M059J (cell line): ENCODE measurements around the gene CUEDC1. TPM values are rescaled to one million over a fixed set of nuclear protein-coding genes. Genes with fewer than 3 reads are reported as not detected.
A peak's percentile ranks its signal among the peaks of the same experiment; 100 is the strongest.

Experiments
- DNase-seq: peaks from one replicate; pipeline ENCODE4 v3.0.0-alpha.2; 2012; ENCODE audit warnings: low read depth
- total RNA-seq: library from RNA; depleted of rRNA; stranded (reverse); fragments of >200 nt; shearing (Covaris generic); gene quantifications from 2 replicates; pipeline ENCODE4 v1.2.3, GENCODE V29; 2014

Gene CUEDC1
- total RNA-seq, 1 experiment from 2014 or later: 16.2 TPM

DNA sequence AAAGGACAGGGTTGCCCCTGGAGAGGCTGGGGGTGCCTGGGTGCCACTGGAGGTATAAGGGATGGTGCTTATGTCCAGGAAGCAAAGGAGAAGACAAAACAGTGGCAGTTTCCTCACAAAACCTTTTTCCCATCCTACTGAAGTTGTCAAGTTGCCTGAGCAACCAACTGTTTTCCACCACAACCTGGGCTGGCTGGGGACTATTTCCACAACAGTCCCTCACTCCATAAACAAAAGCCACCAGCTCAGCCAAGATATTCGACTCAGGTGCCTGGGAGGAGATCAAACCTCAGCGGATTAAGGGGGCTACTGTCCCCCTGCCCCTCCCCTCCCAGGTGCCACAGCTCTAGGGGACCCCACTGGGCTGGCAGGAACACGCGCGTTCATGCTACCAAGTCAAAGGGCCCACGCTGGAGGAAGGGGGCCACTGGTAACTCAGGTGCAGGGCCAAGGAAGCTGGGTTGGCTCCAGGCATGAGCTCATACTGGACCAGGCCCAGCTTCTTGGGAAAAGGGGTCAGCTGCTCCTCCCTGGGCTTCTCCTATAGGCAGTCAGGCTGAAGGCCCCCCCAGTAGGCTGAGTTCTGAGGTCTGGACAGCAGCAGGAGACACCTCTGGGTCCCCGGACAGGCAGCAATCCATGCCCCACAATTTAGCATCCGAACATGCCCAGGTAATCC is 59.7 kb downstream of the CUEDC1 start:
- peak; percentile 84 for DNase-seq

DNA sequence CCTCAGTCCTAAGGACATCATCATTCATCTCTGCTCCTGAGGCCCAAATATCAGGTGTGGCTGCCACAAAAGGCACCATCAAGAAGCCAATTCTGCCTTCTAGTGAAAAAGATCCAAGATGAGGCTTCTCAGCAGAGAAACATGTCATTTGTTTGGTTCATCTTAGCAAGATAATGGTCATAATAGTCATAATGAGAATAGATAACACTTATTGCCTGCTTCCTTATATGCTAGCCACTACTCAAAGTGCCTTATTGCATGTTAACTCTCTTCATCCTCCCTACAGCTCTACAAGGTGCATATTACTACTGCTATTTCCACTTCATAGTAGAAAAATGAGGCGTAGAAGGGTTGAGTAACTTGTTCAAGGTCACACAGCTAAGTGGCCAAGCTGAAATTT is 60.4 kb downstream of the CUEDC1 start:
- no peak for DNase-seq

DNA sequence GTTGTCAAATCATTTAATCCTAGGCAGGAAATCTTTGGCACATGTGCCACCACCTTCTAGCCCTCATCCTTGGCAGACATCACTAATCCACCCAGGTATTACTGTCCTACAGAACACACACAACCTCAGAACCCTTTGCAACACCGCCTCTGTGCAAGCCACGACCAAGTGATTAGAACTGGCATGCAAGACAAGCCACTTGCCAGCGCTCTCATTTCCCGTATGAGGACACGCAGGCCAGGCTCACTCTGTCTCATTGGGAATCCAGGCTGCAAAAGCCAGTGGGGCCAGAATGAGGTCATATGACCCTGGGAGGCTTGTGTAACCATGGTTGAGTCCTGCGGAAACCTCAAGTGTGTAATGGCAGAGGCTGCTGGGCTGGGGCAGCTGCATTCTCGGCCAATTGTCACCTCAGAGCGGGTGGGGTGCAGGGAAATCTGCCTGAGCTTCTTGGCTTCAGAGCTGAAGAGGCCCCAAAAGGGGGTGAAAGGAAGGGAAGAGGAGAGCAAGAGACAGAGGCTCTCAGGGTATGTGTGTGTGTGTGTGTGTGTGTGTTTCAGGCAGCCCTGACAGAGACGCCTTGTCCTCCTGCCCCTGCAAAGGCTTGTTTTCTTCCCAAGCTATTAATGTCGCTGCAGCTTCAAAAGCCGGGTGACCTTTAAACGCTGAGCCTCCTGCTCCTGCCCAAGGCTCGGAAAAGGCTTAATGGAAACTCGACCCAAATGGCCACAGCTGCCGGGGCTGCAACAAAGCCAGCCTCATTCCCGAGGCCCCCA is 62.2 kb downstream of the CUEDC1 start:
- peak; percentile 99 for DNase-seq

DNA sequence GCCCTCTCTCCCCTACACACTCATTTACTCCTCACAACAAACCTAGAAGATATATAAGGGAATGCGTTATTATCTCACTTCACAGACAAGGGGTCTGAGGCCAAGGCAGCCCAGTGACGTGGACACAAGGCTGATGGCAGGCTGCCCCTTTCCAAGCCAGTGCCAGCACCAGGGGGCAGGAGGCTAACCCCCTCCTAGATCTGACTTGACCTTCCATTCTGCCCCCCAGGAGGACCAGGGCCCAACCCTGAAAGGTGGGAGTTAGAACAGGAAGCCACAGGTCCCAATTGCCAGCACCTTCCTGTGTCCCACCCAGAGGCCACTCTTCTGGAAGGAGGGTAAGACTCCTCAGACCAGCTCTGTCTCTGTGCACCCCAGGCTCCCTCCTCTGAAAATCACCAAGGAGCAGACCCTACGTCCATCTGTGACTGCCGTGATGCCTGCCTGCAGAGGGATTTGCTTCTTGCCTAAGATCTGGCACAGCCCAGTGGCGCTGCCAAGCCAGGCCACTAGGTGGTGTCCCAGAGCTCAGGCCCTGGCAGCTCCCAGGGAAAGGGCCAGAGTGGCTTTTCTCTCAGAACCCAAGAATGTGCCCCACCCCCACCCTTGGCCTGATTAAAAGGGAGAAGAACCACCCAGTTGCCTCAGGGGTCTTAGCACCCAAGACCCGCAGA is 62.9 kb downstream of the CUEDC1 start:
- DNase-seq: peak; percentile 92

DNA sequence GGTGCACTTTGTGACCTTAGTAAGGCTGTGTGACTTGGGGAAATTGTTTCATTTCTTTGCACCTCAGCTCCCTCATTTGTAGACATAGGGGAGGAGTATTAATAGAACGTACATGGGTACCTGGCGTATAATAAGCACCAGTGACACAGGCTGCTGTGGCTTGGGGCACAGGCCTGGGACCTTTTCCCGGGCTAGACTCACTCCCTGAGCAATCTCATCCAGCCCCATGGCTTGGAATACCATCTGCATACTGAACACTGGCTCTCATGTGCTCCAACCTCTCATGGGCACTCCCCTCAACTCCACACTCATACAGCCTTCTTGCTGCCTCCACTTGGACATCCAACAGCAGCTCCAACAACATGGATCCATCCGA is 64.4 kb downstream of the CUEDC1 start:
- DNase-seq: no peak

DNA sequence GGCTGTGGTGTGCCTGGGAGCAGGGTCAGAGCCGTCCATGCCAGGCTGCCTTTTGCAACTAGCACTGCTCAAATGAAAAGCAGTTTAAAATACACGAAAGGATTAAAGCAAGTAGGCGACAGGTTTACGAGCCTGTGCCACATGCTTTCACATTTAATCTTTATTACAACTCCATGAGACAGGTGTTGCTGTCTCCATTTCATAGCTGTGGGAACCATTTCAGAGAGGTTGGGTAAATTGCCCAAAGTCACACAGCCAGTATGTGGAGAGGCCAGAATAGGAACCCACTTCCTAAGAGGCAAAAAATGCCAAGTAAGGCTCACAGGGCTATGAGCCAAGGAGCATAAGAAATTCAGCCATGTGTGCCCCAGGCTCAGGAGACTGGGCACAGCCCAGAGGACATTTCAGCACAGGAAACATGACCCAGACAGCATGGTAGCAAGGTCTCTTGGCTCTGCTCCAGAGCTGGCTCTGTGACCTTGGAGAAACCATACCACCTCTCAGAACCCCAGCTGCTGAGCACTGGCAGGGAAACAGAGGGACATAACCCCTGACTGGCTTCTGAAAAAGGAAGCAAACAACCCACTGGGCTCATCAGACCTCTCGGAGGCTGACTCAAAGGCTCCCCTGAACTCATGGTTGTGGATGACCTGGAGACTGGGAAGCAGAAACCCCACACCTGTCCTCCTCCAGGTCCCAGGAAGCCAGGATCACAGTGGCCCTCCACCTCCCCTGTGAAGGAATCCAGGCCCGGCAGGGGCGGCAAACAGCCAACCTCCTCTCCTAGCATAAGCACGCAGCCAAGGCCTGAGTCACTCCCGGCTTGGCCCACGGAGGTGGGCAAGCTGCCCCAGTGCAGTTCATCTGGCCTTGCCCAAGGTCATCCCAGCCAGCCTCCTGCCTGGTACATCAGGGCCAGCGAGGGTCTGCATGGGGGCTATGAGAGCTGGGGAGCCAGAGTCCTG is 65.0 kb downstream of the CUEDC1 start:
- peak; percentile 96 for DNase-seq

DNA sequence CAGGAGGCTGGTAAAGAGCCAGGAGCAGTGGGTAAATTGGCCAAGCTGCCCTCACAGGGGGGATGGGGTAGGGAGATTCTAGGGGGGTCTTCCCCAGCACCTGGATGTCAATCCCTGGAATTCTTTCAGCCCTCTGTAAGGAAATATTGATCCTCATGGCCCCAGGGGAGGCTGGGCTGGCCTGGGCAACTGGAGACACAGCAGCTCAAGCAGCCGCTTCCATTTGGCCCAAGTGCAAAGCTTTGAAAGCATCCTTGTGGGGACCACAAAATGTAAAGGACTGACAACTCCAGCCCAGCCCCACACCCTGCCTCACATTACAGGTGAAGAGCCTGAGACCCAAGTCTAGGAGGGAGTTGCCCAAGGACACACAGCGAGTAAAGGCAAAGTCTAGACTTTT is 66.0 kb downstream of the CUEDC1 start:
- DNase-seq: no peak

DNA sequence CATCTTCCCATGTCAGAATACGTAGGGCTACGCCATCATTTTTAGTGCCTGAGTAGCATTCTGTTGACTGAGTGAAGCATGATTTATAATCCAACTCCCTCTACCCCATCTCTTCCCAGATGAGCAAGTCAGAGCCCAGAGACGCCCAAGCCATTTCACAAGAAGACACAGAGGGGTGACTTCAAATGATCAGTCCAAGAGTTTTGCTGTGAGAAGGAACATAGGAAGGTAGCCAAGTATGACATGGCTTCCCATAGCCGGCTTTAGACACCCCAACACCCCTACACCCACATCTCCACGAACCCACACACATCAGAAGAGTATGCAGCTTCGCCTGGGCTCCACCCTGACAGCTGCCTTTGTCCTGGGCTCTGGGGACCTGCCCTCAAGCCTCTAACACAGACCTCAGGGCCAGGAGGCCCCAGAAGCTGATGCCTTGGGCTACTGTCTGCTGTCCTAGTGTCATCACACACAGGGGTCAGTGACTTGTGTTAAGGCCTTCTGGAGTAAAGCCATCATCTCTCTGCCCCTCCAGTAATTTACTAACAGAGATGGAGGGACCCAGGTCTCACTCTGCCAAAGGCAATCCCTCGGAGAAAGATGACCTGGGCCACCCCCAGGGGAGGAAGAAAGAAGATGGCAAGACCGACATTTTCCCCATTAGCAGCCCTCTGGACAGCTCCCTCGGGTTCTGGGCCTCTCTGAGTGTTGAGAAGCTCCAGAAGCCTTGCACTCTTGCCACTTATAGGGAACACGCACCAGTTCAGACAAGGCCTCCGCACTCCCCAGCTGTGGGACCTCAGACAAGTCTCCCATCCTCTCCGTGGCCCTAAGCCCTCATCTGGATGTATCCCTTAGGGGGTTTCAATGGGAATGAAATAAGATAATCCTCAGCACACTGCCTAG is 66.6 kb downstream of the CUEDC1 start:
- no peak for DNase-seq

DNA sequence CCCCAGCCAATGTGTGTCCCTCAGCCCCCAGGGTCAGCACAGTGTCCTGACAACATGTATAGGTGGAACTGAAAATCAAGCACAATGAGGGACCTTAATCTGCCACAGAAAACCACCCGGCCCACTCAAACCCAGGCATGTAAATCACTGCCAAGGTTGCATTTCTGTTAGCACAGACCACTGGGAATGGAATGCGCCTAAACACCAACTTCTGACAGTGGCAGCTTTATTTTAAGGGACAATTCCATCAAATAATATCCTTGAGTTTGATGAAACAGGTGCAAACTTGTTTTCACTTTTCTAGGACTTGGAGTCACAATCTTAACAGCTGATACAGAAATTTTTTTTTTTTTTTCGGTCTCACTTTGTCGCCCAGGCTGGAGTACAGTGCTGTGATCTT is 68.1 kb downstream of the CUEDC1 start:
- no peak for DNase-seq

DNA sequence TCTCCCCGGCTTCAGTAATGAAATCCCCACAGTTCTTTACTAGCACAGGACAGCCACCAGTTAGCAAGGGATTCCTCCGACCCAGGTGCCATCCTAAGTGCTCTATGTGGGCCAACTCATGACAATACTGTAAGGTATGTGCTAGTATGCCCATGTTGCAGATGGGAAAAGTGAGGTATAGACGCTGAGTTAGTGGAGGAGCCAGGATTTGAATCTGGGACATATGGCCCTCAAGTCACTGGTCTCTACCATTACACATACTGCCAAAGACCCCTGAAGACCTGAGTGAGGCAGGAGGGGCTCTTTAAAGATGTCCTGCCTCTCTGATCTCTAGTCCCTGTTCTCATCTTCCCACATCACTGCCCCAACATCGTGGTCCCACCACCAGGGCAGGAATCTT is 69.2 kb downstream of the CUEDC1 start:
- DNase-seq: no peak

DNA sequence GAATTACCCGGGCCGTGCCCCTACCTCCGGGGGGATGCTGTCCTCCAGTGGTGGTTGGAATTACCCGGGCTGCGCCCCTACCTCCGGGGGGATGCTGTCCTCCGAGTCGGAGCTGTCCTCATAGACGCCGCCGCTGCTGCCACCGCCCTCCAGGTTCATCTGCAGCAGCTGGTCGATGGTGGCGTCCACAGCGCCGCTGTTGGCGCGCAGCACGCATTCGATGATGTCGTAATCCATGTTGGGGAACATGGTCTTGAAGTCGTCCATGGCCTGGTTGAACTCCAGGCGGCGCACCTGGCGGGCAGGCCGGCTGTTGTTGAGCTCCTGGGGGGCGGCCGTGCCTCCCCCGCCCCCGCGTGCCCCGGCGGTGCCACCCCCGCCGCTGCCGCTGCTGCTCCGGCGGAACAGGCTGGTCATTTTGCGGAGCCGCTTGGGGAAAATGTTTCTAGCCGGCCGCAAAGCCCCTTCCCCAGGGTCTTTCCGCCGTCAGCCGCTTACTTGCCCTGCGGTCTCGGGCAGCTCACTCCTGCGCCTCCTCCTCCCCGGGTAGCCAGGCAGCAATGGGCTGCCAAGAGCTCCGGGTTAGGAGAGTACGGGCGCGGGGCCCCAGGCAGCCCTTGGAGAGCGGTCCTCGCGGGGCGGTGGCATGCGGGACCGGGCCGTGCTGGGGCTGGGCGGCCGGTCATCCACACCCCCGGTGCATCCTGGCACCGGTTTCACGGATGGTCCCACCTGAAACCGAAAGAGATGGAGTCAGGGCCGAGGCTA is 69.9 kb downstream of the CUEDC1 start:
- no peak for DNase-seq

DNA sequence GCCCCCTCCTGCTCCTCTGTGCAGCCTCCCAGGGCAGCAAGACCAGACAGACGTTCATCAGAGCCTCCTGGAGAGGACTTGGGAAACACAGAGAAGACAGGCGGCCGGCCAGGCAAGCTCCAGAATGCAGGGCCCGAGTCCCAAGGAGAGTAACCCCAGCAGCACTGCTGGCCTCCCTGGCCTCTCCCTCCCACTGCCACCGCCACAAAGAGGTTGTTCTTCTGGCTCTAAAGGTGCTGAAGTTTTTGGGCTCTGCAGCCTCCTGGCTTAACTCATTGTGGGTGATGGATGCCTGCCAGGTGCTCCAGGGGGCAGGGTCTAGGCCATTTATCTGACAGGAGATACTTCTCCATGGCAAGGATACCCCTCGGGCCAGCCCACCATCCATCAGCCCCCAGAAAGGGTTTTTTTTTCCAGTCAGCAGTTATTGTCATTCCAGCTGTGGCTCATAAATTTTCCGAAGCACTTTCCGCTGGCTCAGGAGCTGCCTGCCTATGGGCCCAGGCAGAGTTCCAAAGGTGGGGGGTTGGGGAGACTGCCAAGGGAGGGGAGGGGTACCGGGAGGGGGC is 73.3 kb downstream of the CUEDC1 start:
- no peak for DNase-seq

DNA sequence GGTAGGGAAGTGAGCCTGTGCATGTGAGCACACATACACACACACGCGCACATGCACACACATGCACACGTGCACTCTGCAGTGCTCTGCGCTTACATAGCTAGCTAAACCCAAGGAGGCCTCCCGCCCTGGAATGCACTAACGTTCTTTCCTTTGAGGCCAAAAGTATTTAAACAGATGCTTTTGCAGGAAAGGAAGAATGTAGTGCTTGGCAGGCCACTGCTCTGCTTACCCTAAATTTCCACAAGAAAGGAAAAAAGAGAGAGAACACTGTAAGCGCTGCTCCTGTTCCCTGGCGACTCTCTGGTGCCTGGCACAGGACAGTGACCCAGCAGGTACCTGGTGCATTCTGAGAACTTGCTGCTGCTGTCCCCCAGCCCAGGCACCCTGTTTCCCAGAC is 74.1 kb downstream of the CUEDC1 start:
- no peak for DNase-seq

DNA sequence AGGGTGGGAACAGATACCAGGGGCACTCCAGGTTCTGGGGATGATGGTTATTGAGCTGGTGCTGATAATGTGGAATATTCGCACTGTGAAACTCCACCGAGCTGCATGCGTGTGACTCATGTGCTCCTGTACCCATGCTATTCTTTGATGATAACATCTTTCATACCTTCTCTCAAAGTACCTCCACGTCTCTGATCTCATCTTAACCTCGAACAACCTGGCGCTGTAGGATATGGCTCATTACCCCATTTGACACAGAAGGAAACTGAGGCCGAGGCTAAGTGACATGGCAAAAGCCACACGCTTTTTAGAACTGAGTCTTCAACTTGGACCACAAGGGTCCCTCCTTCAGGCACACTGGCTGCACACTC is 75.1 kb downstream of the CUEDC1 start:
- peak; percentile 47 for DNase-seq

DNA sequence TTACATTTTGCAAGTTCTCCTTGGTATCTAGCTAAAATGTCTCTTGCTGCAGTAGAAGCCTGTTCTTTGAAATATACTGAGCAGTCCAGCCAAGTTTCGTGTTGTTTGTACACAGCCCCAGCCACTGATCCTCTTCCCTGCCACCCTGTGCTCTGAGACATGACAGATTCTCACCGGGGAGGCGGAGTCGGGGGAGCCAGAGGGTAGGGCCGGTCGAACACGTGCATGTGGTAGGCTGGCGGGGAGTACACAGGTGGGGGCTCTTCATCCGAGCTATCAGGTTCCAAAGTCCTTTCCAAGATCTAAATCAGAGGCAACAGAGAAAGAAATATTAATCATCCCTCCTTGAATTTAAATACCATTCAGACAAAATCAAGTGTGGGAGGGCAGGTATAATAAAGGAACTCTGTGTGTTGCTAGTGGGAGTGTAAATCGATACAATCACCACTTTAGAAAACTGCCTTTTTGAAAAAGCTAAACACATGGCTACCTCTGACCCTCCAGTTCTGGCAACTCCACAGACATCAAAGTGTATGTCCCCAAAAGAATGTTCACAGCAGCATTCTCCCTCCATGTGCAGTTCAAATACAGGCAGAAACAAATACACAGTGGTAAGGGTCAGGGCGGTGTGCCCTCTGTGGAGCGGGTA is 75.7 kb downstream of the CUEDC1 start:
- no peak for DNase-seq

DNA sequence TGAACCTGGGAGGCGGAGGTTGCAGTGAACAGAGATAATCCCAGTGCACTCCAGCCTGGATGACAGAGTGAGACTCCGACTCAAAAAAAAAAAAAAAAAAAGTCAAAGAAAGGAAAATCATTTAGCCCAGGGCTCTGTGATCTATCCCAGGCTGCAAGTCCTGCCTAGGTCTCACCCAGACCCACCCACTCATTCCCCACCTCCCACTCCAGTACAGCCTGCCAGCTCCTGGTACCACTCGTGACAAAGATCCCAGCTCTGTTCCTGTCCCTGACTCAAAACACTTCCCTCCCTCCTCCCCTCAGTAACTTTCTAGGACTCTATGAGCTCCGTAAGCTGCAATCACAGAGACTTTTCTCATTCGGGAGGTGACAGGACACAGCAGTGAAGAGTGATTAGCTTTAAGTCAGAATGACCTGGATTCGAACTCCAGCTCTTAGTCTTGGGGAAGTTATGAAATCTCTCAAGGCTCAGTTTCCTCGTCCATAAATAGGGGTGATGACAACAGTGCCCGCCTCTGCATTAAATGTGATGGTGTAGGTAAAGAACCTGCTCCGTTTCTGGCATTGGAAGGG is 77.3 kb downstream of the CUEDC1 start:
- peak; percentile 29 for DNase-seq

DNA sequence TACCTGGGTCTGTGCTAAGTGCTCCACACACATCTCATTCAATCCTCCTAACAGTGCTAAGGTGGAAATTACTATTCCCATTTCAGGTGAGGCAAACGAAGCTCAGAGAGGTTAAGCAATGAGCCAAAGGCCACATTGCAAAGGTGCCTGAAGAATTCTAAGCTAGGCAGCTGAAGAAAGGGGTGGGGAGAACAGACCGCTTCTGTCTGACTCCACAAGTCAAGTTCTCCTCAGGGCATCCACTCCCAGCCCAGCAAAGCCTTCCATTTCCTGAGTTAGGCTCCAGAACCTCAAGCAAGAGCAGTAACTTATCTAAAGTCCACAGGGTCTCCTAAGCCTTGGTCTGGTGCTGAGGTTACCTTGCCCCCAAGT is 78.4 kb downstream of the CUEDC1 start:
- no peak for DNase-seq

DNA sequence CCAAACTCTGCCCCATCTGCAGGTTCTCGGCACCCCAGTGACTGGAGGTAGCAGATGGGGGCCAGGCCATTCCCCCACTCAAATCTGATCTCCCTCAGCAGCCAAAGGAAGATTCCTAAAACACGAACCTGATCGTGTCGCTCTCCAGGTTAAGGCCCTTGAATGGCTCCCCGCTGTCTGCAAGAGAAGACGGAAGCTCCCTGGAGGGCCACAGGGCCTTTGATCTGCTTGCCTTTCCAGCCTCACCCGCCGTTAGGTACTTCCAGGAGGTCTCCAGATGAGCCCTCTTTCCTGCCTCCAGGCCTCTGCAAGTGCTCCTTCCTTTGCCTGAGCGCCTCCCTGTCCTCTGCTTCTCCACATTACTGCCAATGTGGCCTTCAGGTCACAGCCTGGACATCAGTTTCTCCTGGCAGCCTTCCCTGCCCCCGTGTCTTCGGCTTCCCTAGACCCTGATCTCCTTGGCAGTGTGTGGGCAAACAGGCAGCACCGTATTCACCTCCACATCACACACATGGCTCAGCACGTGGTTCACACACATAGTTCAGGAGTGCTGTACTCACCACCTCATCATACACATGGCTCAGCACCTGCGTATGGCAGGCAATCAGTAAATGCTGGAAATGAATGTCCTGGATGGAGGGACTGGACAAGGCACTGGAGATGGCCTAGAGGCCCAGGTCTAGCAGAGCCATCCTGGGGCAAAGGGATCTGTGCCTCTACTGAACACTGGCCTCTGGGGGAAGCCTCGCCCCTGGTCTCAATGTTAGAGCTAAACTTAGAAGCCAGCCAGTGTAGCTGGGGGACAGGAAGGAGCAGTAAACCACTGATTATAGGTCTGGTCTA is 79.0 kb downstream of the CUEDC1 start:
- no peak for DNase-seq
